GM12873 (cell line): Measurements from ENCODE around the gene PACSIN2.

Experiments
- CTCF ChIP-seq: IDR thresholded peaks from 2 replicates; pipeline ENCODE4 v1.5.1; 2012; ENCODE audit warnings: low read depth, mild to moderate bottlenecking, moderate library complexity, low read length, control low read depth; ENCODE audit not compliant: insufficient read depth; ENCODE audit errors: missing control alignments

Gene PACSIN2

GRCh38 chr22:42994917-42995562, 19.9 kb downstream of the PACSIN2 start:
- no peak for TF ChIP-seq CTCF

GRCh38 chr22:42994276-42994916, 20.6 kb downstream of the PACSIN2 start:
- TF ChIP-seq CTCF = no peak

GRCh38 chr22:42993651-42994275, 21.2 kb downstream of the PACSIN2 start:
- no peak for TF ChIP-seq CTCF

GRCh38 chr22:42992886-42993479, 22.0 kb downstream of the PACSIN2 start:
- TF ChIP-seq CTCF = no peak

GRCh38 chr22:42992092-42992491, 22.9 kb downstream of the PACSIN2 start:
- no peak for TF ChIP-seq CTCF

GRCh38 chr22:42991010-42991651, 23.8 kb downstream of the PACSIN2 start:
- TF ChIP-seq CTCF = no peak
